Stimulated activated CD4-positive, alpha-beta T cell treated with anti-CD3 and anti-CD28 coated beads, TNF-alpha, amount 100 ng/mL, for 24 hours (primary cell): ENCODE results near the gene CDH5.

Experiments used
- DNase-seq, 3 experiments: peaks; one replicate each; pipeline ENCODE4 v3.0.0-alpha.2; 2020; ENCODE audit warnings: low read depth in 3 of 3

Gene CDH5

GRCh38 chr16:66416939-66417700 is 50.6 kb downstream of the CDH5 start:
- no peak for DNase-seq

GRCh38 chr16:66418165-66418962 is 51.9 kb downstream of the CDH5 start:
- DNase-seq = no peak

- no peak for DNase-seq
Measured at GRCh38 chr16:66419527-66419926, 53.0 kb downstream of the CDH5 start.

DNA sequence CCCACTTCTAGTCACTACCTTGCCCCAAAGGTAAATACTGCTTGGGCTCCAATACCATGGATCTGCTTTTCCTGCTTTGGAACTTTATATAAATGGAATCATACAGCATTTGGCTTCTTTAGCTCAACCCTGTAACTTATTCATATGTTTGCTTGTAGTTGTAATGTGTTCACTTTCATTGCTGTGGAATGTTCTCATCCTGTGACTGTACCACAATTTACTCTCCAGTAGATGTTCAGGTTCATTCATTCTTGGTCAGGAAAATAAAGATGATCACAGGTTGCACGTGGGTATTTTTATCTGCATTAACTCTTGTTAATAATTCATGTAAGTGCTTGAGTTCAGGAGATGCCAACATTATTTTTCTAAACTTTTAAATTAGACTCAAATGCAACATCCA is 53.9 kb downstream of the CDH5 start:
- DNase-seq = no peak

GRCh38 chr16:66421891-66422290 is 55.4 kb downstream of the CDH5 start:
- no peak for DNase-seq

DNA sequence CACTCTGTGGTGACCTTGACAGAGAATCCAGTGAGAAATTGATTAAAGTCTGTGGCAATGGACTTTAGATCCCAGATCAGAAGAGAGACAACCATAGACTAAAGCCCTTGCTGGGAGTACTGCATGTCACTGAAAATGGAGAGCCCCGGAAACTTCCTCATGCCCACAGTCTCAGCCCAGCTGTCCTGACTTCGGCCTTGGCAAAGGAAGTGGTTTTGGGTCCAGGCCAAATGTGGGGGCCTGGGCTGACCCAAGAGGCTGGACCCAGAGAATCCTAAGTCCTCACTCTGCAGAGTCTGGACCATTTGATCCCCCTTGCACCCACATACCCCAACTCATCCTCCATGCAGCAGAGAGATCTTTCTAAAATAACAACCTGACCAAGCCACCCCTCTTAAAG is 55.9 kb downstream of the CDH5 start:
- no peak for DNase-seq

DNA sequence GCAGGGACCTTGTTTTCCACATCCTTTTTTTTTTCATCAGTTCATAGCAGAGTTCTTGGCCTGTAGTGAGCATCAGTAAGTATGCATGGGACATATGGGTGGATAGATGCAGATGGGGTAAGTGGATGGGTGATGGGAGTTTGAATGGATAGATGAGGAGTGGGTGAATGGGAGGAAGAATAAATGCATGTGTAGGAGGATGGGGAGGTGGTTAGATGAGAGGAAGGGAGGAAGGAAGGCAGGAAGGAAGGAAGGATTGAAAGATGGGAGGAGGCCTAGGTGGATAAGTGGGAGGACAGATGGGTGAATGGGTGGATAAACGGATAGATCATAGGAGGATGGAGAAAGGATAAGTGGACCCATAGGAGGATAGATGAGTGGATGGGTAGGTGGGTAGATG is 56.7 kb downstream of the CDH5 start:
- no peak for DNase-seq

DNA sequence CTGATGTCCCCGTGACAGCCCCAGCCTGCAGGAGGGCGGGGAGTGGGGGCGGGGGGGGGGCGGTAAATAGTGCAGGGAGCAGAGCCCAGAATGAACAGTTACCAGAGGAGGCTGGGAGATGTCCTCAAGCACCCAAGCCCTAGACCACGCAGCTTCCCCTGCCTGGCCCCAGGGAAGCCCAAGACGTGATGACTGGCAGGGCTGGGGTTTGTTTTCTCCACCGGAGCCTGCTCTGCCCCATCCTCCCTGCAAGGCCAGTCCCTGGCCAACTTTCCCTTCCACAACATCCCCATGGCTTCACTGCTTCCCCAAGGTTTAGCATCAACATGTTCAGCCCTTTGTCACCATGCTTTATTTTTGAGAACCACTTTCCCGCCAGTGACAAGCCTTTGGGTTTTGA is 59.2 kb downstream of the CDH5 start:
- DNase-seq = no peak

DNA sequence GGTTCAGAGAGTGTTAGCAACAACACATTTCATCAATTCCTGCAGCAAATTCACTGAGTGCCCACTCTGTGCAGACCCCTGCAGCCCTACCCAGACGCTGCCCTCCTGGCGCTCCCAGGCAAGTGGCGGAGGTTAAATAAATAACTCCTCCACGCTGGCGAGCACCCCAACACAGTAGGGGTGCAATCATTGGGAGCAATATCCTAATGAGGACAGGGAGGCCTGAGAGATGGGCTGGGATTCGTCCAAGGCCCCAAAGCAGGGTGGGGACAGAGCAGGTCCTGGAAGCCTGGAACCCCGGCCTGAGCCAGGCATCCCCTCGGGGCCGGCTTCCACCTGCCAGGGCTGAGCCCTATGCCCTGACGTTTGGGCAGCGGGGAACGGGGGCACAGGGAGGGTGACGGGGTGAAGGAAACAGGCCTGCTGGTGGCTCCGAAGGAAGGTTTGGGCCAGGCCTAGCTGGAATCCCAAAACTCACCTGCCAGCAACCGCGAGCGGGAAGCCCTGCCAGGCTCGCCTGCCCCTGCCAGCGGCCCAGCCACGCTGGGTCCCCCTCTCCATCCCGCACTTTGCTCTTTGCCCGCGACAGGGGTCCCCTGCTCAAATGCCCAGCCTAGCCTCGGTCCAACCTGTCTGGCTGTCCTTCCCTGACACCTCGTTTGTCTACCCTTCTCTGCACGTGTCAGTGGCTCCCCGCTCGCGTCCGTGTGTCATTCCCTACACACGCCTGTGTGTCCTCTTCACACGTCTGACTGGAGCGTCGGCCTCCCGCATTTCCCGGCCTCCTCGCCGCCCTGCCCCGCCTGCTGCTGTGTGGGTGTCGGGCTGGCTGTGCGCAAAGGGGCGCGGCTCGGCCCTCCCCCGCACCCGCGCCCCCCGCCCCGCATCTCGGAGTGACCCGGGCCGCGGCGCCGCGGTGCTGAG is 59.9 kb downstream of the CDH5 start:
- DNase-seq = no peak

GRCh38 chr16:66427036-66427860 is 60.8 kb downstream of the CDH5 start, which contains the start of gene BEAN1:
TSS of gene BEAN1 (plus strand) at chr16:66427295. CDS start at chr16:66437677, 10,382 bp downstream.
- no peak for DNase-seq

GRCh38 chr16:66427871-66428681 is 61.6 kb downstream of the CDH5 start:
- no peak for DNase-seq

DNA sequence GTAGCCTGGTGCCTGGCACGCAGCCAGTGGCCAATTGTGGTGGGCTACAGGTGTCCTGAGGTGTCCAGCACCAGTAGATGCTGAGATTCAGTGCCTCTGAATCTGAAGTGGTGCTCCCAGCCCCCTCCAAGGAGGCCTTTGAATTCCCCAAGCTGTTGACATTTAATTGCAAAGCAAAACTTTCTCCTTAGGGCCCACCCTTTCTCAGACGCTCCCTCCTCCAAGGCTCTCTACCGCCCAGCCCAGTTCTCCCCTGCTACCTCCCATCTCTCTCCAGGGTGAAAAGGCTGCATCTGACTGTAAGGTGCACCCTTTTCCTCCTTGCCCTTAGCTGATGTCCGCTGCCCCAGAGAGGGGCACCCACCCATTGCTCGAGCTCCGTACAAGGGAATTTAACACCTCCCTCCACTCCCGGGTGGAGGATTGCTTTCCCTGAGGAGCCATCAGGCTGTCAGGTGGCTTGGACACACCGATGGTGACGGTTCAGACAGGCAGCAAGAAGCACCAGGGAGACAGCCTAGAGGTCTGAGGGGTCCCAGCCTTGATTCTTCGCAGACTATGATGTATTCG is 62.3 kb downstream of the CDH5 start:
- DNase-seq = no peak

DNA sequence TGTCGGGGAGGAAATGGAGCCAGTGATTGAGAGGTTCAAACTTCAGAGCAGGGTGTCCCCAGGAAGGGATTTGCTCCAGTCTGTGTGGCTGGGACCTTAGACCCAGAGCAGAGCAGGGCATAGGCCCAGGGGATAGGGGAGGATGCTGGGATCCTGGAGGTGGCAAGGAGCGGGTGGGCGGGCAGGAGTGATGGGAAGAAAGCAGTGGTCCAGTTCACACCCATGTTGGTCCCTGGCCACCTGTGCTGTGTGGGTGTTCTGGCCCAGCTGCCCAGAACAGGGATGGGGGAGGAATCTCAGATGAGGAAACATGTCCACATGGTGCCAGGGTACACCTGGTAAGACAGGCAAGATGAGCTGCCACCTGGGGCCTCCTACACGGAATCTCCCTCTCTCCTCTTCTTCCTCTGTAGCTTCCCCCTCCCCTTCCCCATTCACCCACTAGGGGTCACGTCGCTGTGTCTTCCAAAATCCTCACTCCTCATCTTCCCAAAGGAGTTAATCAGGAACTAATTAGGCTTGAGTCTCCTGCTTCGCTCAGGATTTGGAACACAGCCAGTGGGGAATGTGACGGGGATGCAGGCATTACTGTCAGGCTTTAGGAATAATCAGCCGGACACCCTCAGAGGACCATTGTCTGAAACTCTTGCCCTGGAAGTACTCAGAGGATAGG is 62.9 kb downstream of the CDH5 start:
- DNase-seq = no peak

- DNase-seq = no peak
Measured at GRCh38 chr16:66430214-66430613, 63.7 kb downstream of the CDH5 start.

- no peak for DNase-seq
Measured at GRCh38 chr16:66431760-66432159, 65.3 kb downstream of the CDH5 start.

GRCh38 chr16:66432429-66432828 is 65.9 kb downstream of the CDH5 start:
- no peak for DNase-seq

- no peak for DNase-seq
Measured at GRCh38 chr16:66434619-66435430, 68.3 kb downstream of the CDH5 start.

GRCh38 chr16:66435896-66436295 is 69.4 kb downstream of the CDH5 start:
- no peak for DNase-seq
